ENCODE results near the gene ITPR1. TPM values are rescaled to one million over a fixed set of nuclear protein-coding genes. Genes with fewer than 3 reads are reported as not detected.

ITPR1 gene
- total RNA-seq, 4 donors from 2014 or later, result 9.5 to 24.1 (median 17.5) TPM

- TF ChIP-seq, protein P1, sequence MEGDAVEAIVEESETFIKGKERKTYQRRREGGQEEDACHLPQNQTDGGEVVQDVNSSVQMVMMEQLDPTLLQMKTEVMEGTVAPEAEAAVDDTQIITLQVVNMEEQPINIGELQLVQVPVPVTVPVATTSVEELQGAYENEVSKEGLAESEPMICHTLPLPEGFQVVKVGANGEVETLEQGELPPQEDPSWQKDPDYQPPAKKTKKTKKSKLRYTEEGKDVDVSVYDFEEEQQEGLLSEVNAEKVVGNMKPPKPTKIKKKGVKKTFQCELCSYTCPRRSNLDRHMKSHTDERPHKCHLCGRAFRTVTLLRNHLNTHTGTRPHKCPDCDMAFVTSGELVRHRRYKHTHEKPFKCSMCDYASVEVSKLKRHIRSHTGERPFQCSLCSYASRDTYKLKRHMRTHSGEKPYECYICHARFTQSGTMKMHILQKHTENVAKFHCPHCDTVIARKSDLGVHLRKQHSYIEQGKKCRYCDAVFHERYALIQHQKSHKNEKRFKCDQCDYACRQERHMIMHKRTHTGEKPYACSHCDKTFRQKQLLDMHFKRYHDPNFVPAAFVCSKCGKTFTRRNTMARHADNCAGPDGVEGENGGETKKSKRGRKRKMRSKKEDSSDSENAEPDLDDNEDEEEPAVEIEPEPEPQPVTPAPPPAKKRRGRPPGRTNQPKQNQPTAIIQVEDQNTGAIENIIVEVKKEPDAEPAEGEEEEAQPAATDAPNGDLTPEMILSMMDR (IDR thresholded peaks at IDR 0.05), result no peak
- TF ChIP-seq POLR2A (IDR thresholded peaks at IDR 0.05), result no peak
- 92 to 96% methylated on average over 2 of the region's 2 CpGs for WGBS, 2 donors
Observed at GRCh38 chr3:4548780-4549179, 55.6 kb downstream of the ITPR1 start.

GRCh38 chr3:4549896-4550295 is 56.7 kb downstream of the ITPR1 start:
- TF ChIP-seq, protein P1 (IDR thresholded peaks at IDR 0.05), result no peak
- TF ChIP-seq POLR2A (IDR thresholded peaks at IDR 0.05), result no peak
- no peak overlapping the region for H3K4me3 ChIP-seq (ENCODE audit: low read depth, poor library complexity, severe bottlenecking)
- WGBS, 2 donors, result 77 to 78% methylated on average over 4 of the region's 4 CpGs
- intact Hi-C loops (cut with DNase I; ENCODE audit: low total_unique reads), result no loop called here
- no peak for DNase-seq (ENCODE audit: low spot score in 2 of 2)

More at GRCh38 chr3:4548780-4549179, 55.6 kb downstream of the ITPR1 start:
- no peak overlapping the region for H3K4me3 ChIP-seq (ENCODE audit: low read depth, poor library complexity, severe bottlenecking)
- DNase-seq (ENCODE audit: low spot score in 2 of 2), result no peak
- intact Hi-C loops (cut with DNase I; ENCODE audit: low total_unique reads), result no loop called here

GRCh38 chr3:4551051-4551711 is 58.0 kb downstream of the ITPR1 start:
- 80% methylated on average over 5 of the region's 5 CpGs for WGBS, 2 donors
- TF ChIP-seq, protein P1 (IDR thresholded peaks at IDR 0.05), result no peak
- TF ChIP-seq POLR2A (IDR thresholded peaks at IDR 0.05), result no peak
- DNase-seq (ENCODE audit: low spot score in 2 of 2), result no peak
- no peak overlapping the region for H3K4me3 ChIP-seq (ENCODE audit: low read depth, poor library complexity, severe bottlenecking)
- intact Hi-C loops (cut with DNase I; ENCODE audit: low total_unique reads), result no loop called here

- 80 to 83% methylated on average over 4 of the region's 4 CpGs for WGBS, 2 donors
- H3K4me3 ChIP-seq (ENCODE audit: low read depth, poor library complexity, severe bottlenecking), result no peak overlapping the region
- no peak for TF ChIP-seq POLR2A (IDR thresholded peaks at IDR 0.05)
- TF ChIP-seq, protein P1 (IDR thresholded peaks at IDR 0.05), result no peak
- DNase-seq (ENCODE audit: low spot score in 2 of 2), result no peak
- intact Hi-C loops (cut with DNase I; ENCODE audit: low total_unique reads), result no loop called here
Observed at GRCh38 chr3:4551794-4552442, 58.8 kb downstream of the ITPR1 start.

DNA sequence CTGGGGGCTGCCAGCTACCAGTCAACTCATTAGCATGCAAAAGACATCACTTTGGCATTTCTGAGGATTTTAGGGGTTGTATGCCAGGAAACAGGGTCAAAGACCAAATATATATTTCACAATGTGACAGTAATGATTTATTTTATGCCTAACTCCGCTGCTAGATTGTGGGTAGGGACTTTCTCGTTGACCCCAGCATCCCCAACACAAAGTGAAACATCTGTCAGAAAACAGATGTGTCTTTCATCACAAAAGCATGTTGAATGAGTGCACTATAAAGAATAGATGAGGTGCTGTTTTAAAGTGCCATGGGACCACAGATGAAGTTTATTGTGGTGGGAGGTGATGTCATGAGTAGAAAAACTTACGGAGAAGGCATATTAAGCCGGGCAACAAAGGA is 59.7 kb downstream of the ITPR1 start:
- WGBS, 2 donors, result 58 to 61% methylated on average over 4 of the region's 4 CpGs
- no peak for DNase-seq (ENCODE audit: low spot score in 2 of 2)
- intact Hi-C loops (cut with DNase I; ENCODE audit: low total_unique reads), result no loop called here
- no peak overlapping the region for H3K4me3 ChIP-seq (ENCODE audit: low read depth, poor library complexity, severe bottlenecking)
- no peak for TF ChIP-seq POLR2A (IDR thresholded peaks at IDR 0.05)
- TF ChIP-seq, protein P1 (IDR thresholded peaks at IDR 0.05), result no peak
